Measurements from ENCODE around the gene SLC6A3.

DNA sequence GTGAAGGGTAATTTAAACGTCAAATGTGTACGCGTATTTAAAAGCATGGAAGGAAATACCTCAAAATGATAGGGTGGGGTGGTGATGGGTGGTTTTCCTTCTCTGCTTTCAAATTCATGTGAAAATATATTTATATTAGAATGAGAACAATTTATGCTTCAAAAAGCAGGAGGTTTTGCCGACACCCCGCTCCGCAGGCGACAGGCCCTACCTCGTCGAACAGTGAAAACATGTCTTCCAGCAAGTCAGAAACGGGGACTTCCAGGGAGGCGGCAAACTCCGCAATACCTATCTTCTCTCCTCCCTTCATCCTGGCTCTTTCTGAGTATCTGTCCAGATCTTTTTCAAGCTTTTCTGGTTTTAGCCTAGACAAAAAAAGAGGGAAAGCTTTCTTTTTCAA lies 28.5 kb upstream of the SLC6A3 start:
- TF ChIP-seq POLR2A (IDR thresholded peaks at IDR 0.05; ENCODE audit: low read length) (no peak), GATA1 (IDR thresholded peaks at IDR 0.05; ENCODE audit: low read depth, low read length) (no peak)
